CD4-positive, alpha-beta T cell treated with Interleukin-15 for 1 hour (primary cell): ENCODE data around the gene INPP4B.

ENCODE experiments used
- DNase-seq: peaks from one replicate; pipeline ENCODE4 v3.0.0-alpha.2; 2020

The INPP4B gene

GRCh38 chr4:142322996-142323395 is 523.1 kb downstream of the INPP4B start:
- no peak for DNase-seq

GRCh38 chr4:142318280-142318679 is 527.8 kb downstream of the INPP4B start:
- no peak for DNase-seq

- DNase-seq: no peak
Observed at GRCh38 chr4:142316913-142317312, 529.2 kb downstream of the INPP4B start.

- DNase-seq: no peak
Observed at GRCh38 chr4:142316025-142316424, 530.1 kb downstream of the INPP4B start.

GRCh38 chr4:142314686-142315085 is 531.4 kb downstream of the INPP4B start:
- no peak for DNase-seq

DNA sequence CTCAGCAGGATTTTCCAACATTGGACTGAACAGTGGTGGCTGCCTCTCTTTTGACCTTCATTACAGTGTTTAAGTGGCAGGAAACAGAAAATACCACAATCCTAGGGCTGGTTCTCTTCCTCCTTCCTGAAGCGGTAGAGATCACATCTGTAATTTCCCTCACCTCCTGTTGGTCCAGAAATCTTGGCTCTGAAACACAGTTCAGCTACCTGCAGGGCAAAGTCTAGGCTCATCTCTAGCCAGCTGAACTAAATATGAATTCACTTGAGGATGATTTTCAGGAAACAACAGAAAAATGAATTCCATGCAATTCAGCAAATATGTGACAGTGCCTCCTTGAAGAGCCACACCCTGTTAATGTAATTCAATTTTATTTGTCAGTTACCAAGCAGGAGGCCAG is 531.9 kb downstream of the INPP4B start:
- DNase-seq: no peak

DNA sequence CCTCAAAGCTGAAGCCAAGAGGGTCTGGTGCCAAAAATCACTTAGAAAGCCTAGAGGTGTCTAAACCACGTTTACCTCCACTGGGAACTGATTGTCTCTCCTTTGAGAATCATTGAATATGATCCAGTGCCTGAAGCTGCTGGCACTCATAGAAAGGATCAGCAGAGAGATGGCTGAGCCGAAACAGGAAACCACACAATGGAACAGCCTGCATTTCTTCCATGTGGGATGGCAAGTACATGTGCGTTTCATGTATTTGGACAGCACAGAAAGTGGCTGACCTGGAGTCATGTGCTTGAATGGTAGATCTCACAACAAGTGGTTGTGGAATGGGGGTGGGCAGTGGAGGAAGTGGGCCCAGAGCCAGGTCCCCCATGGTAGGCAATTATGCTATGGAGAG is 533.7 kb downstream of the INPP4B start:
- no peak for DNase-seq

DNA sequence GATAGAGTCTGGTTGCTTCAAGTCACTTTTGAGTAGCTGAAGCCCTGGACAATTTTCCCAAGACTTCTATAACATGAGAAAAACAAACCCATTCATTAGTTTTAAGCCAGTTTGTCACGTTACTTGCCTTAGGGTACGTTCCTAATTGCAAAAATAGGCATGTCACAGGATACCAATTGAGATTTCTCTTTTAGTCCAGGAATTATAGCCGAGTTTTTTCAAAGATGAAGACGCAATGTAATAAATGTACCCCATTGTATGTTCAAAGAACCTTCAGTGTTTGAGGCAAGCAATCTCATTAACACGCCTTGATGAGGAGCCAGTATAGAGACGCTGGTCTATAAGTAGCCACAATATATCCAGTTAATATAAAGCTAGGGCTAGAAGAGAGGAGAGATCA is 534.2 kb downstream of the INPP4B start:
- DNase-seq: no peak

DNA sequence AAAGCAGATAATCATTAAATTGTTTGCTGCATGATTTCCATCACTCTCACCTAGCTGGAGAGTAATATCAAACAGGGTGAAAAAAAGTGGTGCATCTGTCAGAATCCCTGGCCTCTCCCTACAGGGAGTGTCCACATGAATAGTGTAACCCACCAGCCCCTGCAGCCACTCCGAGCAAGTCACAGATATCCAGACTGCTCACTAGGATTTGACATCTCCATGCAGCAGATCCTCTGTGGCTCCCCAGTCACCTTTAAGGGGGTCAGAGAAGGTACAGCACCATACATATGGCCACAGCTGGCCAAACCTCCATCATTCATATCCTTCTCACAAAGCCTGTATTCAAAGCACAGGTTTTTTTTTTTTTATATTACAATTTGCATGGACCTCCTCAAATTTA is 536.3 kb downstream of the INPP4B start:
- no peak for DNase-seq

GRCh38 chr4:142307857-142308256 is 538.2 kb downstream of the INPP4B start:
- DNase-seq: no peak

DNA sequence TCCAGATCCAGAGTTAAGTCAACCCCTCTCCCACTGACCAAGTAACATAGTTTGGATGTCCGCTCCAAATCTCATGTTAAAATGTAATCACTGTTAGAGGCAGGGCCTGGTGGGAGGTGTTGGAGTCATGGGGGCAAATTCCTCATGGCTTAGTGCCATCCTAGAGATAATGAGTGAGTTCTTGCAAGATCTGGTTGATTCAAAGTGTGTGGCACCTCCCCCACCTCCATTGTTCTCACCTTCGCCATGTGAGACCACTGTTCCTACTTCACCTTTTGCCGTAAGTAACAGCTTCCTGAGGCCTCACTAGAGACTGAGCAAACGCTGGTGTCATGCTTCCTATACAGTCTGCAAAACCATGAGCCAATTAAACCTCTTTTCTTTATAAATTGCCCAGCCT is 548.8 kb downstream of the INPP4B start:
- DNase-seq: no peak

GRCh38 chr4:142293536-142293935 is 552.6 kb downstream of the INPP4B start:
- no peak for DNase-seq

DNA sequence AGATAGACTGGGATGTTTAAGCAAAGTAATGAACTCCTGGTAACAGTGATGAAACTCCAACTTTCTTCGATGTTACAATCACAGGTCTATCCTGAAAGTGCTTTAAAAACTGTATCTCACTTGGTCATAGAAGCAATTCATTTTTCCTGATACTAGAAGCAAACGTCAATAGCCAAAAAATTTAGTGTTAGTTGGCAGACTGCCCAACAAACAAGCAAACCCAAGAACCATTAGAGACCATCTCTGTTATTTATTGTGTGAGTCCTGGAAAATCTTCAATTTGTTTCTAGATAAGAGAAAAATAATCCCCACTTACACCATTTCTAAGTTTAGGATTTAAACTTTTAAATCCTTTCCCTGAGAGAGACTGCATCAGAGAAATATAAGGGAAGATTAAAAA is 553.9 kb downstream of the INPP4B start:
- DNase-seq: no peak

GRCh38 chr4:142291299-142292050 is 554.6 kb downstream of the INPP4B start:
- DNase-seq: no peak

- DNase-seq: no peak
Observed at GRCh38 chr4:142287371-142287770, 558.7 kb downstream of the INPP4B start.

GRCh38 chr4:142285222-142285583 is 560.9 kb downstream of the INPP4B start:
- no peak for DNase-seq

DNA sequence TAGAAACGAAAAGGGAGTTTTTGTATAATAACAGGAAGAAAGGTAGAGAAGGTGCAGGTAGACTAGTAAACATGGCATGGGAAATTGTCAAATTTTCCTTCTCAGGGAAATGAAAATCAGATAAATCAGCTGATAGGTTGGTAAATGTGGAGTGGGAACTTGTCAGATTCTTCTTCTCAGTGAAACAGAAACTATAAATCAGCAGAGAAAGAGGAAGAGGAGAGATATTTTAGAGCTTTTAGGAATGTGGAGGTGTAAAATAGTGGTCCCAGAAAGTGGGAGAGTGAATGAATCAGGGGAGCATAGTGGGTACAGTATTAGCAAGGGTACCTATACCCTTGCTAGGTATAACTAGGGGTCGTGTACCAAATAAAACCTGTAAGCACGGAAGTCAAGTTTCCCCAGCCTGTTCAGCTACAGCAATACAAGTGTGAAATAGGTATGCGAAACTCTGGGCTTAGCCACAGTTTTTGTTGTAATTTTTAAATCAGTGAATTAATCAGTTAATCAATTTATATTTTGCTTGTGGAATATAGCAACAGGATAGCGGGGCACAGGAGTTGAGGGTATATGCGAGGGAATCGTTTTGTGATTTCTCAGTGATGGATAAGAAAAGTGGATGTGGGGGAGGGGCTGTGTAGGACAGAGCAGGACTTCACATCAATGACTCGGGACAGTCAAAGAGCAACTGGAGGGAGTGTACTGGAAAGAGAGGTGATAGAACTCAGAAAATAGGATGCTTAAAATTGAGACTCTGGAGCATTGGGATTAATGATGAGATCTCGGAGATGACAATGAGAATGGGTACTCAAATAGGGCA is 561.5 kb downstream of the INPP4B start:
- no peak for DNase-seq

- DNase-seq: no peak
Observed at GRCh38 chr4:142282870-142283431, 563.1 kb downstream of the INPP4B start.

DNA sequence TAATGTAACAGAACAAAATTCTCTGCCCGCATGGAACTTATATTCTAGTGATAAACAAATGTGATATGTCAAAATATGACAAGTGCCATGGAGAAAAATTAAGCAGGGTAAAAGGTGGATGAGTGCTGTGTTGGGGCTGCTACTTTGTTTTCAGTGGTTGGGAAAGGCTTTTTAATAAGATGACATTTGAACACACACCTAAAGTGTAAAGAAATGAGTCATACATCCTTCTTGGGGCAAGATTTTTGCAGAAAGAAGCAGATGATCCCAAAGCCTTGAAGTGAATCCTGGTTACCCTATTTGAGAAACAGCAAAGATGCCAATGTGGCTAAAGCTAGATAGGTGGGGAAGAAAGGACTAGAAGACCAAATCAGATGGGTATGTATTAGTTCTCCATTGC is 564.1 kb downstream of the INPP4B start:
- DNase-seq: no peak

- DNase-seq: no peak
Observed at GRCh38 chr4:142278663-142279062, 567.4 kb downstream of the INPP4B start.

- no peak for DNase-seq
Observed at GRCh38 chr4:142278171-142278570, 567.9 kb downstream of the INPP4B start.

GRCh38 chr4:142274137-142274536 is 572.0 kb downstream of the INPP4B start:
- DNase-seq: no peak

DNA sequence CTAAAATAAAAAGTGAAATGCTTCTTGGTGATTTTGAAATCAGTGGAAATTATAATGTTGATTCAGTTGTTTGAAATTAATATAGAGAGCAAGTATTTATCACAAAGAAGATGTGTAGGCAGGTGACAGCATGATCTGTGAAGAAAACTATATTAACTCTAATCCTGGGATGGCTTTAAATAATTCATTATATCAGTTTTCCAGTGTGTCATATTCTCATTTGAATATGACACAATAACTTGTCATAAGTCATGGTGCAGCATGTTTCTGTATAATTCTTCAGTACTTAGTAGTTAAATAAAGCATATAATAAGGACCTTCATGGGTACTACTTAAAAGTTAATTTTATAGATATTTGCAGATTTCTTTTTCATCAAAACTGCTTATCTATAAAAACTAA is 573.6 kb downstream of the INPP4B start:
- no peak for DNase-seq

- no peak for DNase-seq
Observed at GRCh38 chr4:142271832-142272231, 574.3 kb downstream of the INPP4B start.
